Mucosa of descending colon (tissue), 3 donors: ENCODE measurements around the gene CTNNB1. TPM values are rescaled to one million over a fixed set of nuclear protein-coding genes. Genes with fewer than 3 reads are reported as not detected.

ENCODE experiments used
- ATAC-seq: fragments of 200-7000 bp; cut with Tn5 transposase; one replicate; pipeline ENCODE4 v1.9.1; 2020; ENCODE audit warnings: mild to moderate bottlenecking, moderate library complexity
- DNase-seq, 3 donors: peaks; one replicate each; pipeline ENCODE4 v3.0.0-alpha.2; 2020
- H3K36me3 ChIP-seq: fragments of 200-600 bp; one replicate; pipeline ENCODE4 v1.8.0; 2021; ENCODE audit warnings: low read depth, mild to moderate bottlenecking
- H3K4me1 ChIP-seq: fragments of 200-600 bp; one replicate; pipeline ENCODE4 v1.8.0; 2021; ENCODE audit warnings: low read depth, mild to moderate bottlenecking
- H3K4me3 ChIP-seq: fragments of 200-600 bp; one replicate; pipeline ENCODE4 v1.8.0; 2021; ENCODE audit warnings: mild to moderate bottlenecking
- H3K9me3 ChIP-seq: fragments of 200-600 bp; one replicate; pipeline ENCODE4 v1.8.0; 2021; ENCODE audit warnings: mild to moderate bottlenecking
- CTCF ChIP-seq: fragments of 200-600 bp; IDR thresholded peaks from one replicate; pipeline ENCODE4 v1.8.0; 2022; ENCODE audit warnings: antibody characterized with exemption, mild to moderate bottlenecking
- intact Hi-C, 2 donors: fragments of 100-400 bp; cut with DNase I in 1 of 2; cut with micrococcal nuclease in 1 of 2; formaldehyde crosslinking; loops; one replicate each; pipeline versions ENCODE4 v1.11.0 to v1.11.1; 2022; cut with DNase I, micrococcal nuclease
- total RNA-seq, 3 donors: library from RNA; stranded (reverse); fragmentation: NEBNext Ultra II Directional in 2 of 3; extraction: Animal tissue kit (Norgen Biotek cat#: 25700) in 2 of 3; gene quantifications; one replicate each; pipeline versions ENCODE4 v1.2.1 to v1.2.4, GENCODE V29; 2021 to 2023
- donor health status: DM: no; HTN: no; CAD: no; lungs with moderate emphysema.
- donor health status: DM: no; HTN: no; CAD: no.
- donor health status: DM: no; HTN: yes; CAD: no.

CTNNB1 gene
- total RNA-seq, 3 donors from 2014 or later: 329 to 348 (median 342) TPM

- no peak for ATAC-seq
- intact Hi-C loops: no loop called here
- H3K4me1 ChIP-seq: peaks cover 21% of the 10 kb centered on the region
Measured at GRCh38 chr3:41198046-41198445, 1.3 kb upstream of the CTNNB1 start.

DNA sequence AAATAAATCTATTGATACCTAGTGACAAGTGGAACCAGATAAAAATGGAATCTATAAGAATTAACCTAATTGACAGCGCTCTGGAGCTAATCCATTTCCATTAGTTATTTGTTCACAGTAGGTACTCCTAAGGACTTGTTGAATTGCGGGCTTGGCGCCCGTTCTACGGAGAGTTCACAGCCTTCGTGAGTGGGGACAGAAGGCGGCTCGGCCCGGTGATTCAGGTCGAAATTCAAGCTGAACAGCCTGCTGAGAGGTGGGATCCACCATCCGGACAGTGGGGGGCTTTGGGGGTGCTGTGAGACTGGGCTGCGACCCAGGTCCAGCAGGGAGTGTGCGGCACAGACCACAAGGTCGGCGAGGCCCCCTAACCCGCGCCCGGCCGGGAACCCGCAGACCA is 779 bp upstream of the CTNNB1 start:
- Histone ChIP-seq H3K9me3 (no peaks in the 10 kb centered on the region), H3K4me1 (peaks cover 24% of the 10 kb centered on the region), H3K4me3 (peak overlapping the region; percentile 81), H3K36me3 (no peaks in the 10 kb centered on the region)
- DNase-seq (peak in 2 of 3 donors; percentile 51 to 68), ATAC-seq (no peak)
- intact Hi-C loops: no loop called here
- TF ChIP-seq CTCF: no peak

More at GRCh38 chr3:41198046-41198445, 1.3 kb upstream of the CTNNB1 start:
- DNase-seq: no peak
- Histone ChIP-seq H3K9me3 (no peaks in the 10 kb centered on the region), H3K4me3 (no peak overlapping the region), H3K36me3 (no peaks in the 10 kb centered on the region)
- TF ChIP-seq CTCF: no peak

DNA sequence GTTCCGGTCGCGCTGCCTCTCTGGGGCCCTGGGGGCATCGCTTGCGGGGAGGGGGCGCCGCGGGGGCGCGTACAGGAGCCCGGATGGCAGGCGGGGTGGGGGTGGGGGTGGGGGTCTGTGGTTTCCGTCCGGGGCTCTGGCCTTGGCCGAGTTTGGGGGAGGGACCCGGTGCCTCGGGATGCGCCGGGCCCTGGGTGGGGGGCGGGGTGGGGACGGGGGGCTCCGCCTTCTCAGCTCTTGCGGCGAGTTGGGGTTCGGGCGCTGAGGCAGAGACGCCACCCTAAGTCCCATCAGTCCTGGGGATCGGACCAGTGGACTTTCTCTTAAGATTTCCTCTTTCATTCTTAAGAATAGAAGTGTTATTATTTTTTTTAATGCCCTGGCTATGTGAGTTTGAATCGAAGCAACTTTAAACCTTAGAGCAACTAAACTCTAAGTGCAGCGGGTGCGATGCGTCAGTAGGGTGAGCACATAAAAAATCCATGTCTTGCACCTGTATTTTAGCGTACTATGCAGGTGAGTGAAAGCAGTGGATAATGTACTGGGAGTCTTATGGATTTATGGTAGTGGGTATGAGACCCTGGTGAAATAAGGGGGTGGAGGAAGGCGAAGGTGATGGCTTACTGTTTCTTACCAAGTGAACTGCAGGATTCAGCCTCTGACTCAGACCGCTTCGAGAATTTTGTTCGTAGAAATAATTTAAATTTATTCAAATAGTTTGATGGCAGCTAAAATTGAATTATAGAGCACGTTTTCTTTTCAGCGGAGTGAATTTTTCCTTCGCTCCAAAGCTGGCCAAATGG is 762 bp downstream of the CTNNB1 start:
- DNase-seq (peak in 1 of 3 donors; percentile 42), ATAC-seq (peak; percentile 13)
- Histone ChIP-seq H3K4me3 (peak overlapping the region; percentile 81), H3K4me1 (peaks cover 34% of the 10 kb centered on the region), H3K9me3 (no peaks in the 10 kb centered on the region), H3K36me3 (no peaks in the 10 kb centered on the region)
- intact Hi-C loops: loop anchor here in 1 of 2 donors (10.0 kb wide), 1 partner anchor 615 kb away; no protein-coding TSS in a partner anchor
- TF ChIP-seq CTCF: no peak

- ATAC-seq: peak; percentile 14
Measured at GRCh38 chr3:41200669-41201021, 1.3 kb downstream of the CTNNB1 start.

More at GRCh38 chr3:41200669-41201021, 1.3 kb downstream of the CTNNB1 start:
- TF ChIP-seq CTCF: no peak
- Histone ChIP-seq H3K4me3 (peak overlapping the region; percentile 81), H3K4me1 (peaks cover 39% of the 10 kb centered on the region), H3K36me3 (no peaks in the 10 kb centered on the region), H3K9me3 (no peaks in the 10 kb centered on the region)
- intact Hi-C loops: loop anchor here in 1 of 2 donors (10.0 kb wide), 1 partner anchor 616 kb away; no protein-coding TSS in a partner anchor
- peak in 1 of 3 donors; percentile 53 for DNase-seq
